ENCODE results near the gene RAC2. TPM values are rescaled to one million over a fixed set of nuclear protein-coding genes. Genes with fewer than 3 reads are reported as not detected.

The RAC2 gene
- total RNA-seq, 1 experiment from 2014 or later: 50.5 TPM

- H3K9me2 ChIP-seq (replicated peaks; ENCODE audit: low read length): no peaks in the 10 kb centered on the region
- H4K20me1 ChIP-seq (ENCODE audit: low read length): no peaks in the 10 kb centered on the region
- H3K79me2 ChIP-seq (ENCODE audit: low read length): no peaks in the 10 kb centered on the region
- H3K4me1 ChIP-seq (ENCODE audit: insufficient read depth, low read length): peaks cover 33% of the 10 kb centered on the region
- H3K4me3 ChIP-seq (ENCODE audit: low read length): no peak overlapping the region
- no peak overlapping the region for H3K27ac ChIP-seq (ENCODE audit: low read length)
- H3K4me2 ChIP-seq (ENCODE audit: low read length): peak overlapping the region; percentile 73
- H3K9me3 ChIP-seq (ENCODE audit: low read length): no peaks in the 10 kb centered on the region
- no peaks in the 10 kb centered on the region for H3K27me3 ChIP-seq (ENCODE audit: low read length)
- no peaks in the 10 kb centered on the region for H3F3A ChIP-seq (ENCODE audit: low read length, unreplicated experiment)
- H2AFZ ChIP-seq (ENCODE audit: low read length): peak overlapping the region; percentile 70
- ChIA-PET CTCF (interaction anchor here (0.6 to 1.1 kb wide), 5 partner anchors 10 to 196 kb away, joined by 3 to 7 read pairs (median 4); no protein-coding TSS in a partner anchor), POLR2A (ENCODE audit: unreplicated experiment) (no interaction called here)
- no TSS peak for BruUV-seq (replicated peaks)
- H3K36me3 ChIP-seq (ENCODE audit: low read depth, low read length): no peaks in the 10 kb centered on the region
- no peak overlapping the region for H3K9ac ChIP-seq (ENCODE audit: low read length)
- DNase-seq: peak; percentile 63
- intact Hi-C loops (cut with micrococcal nuclease): no loop called here
- TF ChIP-seq EZH2phosphoT487 (IDR thresholded peaks at IDR 0.05; ENCODE audit: borderline replicate concordance, low read length): no peak
- TF ChIP-seq CTCF (conservative IDR thresholded peaks at IDR 0.05; ENCODE audit: low read depth, low read length): peak; percentile 71
- ATAC-seq: peak; percentile 48
These were observed 15.5 kb upstream of the RAC2 start for GRCh38 chr22:37259540-37260029.

GRCh38 chr22:37258753-37259401, 14.8 kb upstream of the RAC2 start:
- Histone ChIP-seq H3K4me1 (ENCODE audit: insufficient read depth, low read length) (peaks cover 40% of the 10 kb centered on the region), H3K36me3 (ENCODE audit: low read depth, low read length) (no peaks in the 10 kb centered on the region), H3K27ac (ENCODE audit: low read length) (peak overlapping the region; percentile 72), H3K9ac (ENCODE audit: low read length) (no peak overlapping the region), H2AFZ (ENCODE audit: low read length) (no peak overlapping the region), H3K4me2 (ENCODE audit: low read length) (peak overlapping the region; percentile 73), H3K9me3 (ENCODE audit: low read length) (no peaks in the 10 kb centered on the region), H3K9me2 (replicated peaks; ENCODE audit: low read length) (no peaks in the 10 kb centered on the region), H3K27me3 (ENCODE audit: low read length) (no peaks in the 10 kb centered on the region), H3K4me3 (ENCODE audit: low read length) (peak overlapping the region; percentile 15; the same call in 1 of the 2 replicates), H3K79me2 (ENCODE audit: low read length) (no peaks in the 10 kb centered on the region), H4K20me1 (ENCODE audit: low read length) (no peaks in the 10 kb centered on the region), H3F3A (ENCODE audit: low read length, unreplicated experiment) (no peaks in the 10 kb centered on the region)
- no TSS peak for BruUV-seq (replicated peaks)
- ATAC-seq: no peak
- DNase-seq: no peak
- POLR2A ChIA-PET (ENCODE audit: unreplicated experiment): interaction anchor here (0.7 kb wide), 1 partner anchor 1833 kb away, joined by 3 read pairs; no protein-coding TSS in a partner anchor
- intact Hi-C loops (cut with micrococcal nuclease): no loop called here
- CTCF ChIA-PET: interaction anchor here (0.6 to 1.1 kb wide), 5 partner anchors 11 to 65 kb away, joined by 3 to 7 read pairs (median 4); partner anchors contain the start of gene RAC2
- TF ChIP-seq CTCF (conservative IDR thresholded peaks at IDR 0.05; ENCODE audit: low read depth, low read length) (no peak), EZH2phosphoT487 (IDR thresholded peaks at IDR 0.05; ENCODE audit: borderline replicate concordance, low read length) (no peak), EZH2 (IDR thresholded peaks at IDR 0.05; ENCODE audit: low read length, unreplicated experiment) (no peak)
